GM21529 (cell line): ENCODE measurements around the gene KNOP1.

Experiments
- ATAC-seq: cut with Tn5 transposase; IDR thresholded peaks from one replicate; pipeline ENCODE4 v1.9.1; 2021; ENCODE audit not compliant: unreplicated experiment

KNOP1 gene

DNA sequence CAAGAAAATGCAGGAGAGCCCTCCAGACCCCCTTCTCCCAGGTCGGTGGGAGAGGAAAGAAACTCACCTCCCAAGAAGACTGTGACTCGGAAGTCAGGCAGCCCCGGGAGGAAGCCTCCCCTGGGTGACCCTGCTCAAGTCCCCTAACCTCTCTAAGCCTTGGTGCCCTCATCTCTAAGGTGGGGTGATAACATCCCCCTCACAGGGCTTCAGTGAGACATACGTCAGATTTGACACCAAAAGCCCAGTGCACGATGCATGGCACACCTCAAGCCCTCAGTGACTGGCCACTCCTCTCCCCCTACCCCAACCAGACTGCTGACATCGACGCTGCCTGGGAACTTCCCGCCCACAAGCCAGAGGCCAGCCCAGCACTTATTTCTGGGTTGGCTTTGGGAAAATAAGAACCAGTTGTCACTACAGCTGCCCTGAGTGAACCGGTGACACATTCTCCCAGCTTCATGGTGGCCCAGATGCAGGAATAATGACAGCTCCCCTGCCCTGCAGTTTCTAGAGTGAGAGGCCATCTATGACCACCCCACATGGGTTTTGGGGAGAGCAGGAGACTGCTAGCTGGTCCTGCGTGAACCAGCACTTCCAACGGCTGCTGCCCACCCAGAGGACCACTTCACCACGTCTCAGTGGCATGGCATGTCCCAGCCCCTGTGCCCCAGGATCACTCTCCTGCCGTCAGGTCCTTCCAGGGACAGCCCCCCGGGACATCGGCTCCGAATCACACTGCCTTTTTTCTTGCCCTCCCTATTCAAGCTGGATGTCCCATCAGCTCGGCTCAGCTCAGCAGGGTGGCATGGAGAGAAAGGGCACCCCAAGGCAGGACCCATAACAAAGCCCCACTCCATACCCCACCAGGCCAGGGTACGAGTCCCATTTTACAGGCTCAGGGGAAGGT lies 9.5 kb downstream of the KNOP1 start:
- no peak for ATAC-seq

DNA sequence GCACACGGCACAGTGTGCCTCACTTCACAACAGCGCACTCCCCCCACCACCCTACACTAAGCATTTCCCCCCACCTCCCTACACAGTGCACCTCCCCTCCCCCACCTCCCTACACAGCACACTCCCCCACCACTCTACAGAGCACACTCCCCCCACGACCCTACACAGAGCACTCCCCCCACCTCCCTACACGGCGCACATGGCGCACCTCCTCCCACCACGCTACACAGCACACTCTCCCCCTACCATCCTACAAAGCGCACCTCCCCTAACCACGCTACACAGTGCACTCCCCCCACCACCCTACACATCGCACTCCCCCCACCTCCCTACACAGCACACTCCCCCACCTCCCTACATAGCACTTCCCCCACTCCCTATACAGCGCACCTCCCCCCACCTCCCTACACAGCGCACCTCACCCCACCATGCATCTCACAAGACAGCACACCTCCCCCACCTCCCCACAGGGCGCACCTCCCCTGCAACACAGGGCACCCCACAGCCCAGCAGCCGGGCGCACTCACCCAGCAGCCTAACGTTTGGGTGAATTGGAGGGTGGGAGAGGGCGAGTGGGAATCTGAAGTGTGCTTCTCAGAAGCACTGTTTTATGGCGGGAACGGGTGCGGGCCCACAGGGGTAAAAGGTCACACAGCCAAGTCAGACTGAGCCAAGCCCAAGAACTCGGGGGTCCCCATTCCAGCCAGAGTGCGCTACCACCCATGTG lies 10.3 kb downstream of the KNOP1 start:
- ATAC-seq: no peak

DNA sequence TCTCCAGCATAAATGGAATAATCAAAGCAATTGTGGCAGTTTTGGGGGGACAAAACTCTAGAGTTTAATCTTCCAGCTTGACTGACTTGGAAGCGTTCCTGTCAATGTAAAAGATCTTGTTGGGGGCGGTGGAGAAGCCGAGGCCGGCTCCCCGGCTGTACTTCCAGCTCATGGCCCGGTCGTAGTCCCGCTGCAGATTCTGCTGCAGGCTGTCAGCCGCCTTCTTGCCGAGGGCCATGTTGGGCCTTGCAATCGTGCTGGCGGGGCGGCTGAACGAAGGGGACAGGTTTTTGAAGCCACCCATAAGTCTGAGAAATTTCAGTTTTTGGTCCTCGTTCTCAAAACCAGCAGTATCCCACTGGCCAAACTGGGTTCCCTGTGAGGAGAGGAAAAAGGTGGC lies 11.2 kb downstream of the KNOP1 start:
- ATAC-seq: no peak

DNA sequence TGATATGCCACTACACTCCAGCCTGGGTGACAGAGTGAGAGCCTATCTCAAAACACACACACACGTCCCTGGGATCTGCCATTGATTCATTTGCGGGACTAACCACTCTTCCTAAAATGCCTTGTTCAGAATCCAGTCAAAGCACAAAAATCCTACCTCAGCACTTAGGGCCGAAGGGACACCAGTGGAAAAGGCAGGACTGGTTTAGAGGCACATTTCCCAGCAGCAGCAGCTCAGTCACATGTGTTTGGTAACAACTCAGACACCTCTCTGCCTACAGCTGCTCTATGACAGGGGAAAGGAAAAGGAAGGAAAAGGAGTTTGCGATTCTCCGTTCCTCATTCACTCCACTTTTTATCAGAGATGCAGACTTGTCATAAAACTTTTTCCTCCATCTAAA lies 12.2 kb downstream of the KNOP1 start:
- ATAC-seq: no peak

DNA sequence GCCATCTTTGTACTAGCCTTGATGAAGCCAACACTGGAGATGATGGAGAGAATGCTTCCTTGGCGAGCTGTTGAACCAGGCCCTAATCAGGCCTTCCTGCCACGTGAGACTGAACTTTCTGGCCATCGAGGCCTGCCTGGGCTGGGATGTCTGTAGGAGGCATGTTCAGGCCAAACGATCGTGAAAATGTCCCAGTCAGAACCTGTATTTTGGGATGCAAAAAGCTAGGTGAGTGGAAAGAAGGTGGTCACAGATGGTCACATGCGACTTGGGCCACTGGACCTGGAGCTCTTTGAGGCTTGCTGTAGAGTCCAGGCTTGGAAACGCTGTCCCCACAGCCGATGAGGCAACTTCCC lies 12.9 kb downstream of the KNOP1 start:
- ATAC-seq: no peak

DNA sequence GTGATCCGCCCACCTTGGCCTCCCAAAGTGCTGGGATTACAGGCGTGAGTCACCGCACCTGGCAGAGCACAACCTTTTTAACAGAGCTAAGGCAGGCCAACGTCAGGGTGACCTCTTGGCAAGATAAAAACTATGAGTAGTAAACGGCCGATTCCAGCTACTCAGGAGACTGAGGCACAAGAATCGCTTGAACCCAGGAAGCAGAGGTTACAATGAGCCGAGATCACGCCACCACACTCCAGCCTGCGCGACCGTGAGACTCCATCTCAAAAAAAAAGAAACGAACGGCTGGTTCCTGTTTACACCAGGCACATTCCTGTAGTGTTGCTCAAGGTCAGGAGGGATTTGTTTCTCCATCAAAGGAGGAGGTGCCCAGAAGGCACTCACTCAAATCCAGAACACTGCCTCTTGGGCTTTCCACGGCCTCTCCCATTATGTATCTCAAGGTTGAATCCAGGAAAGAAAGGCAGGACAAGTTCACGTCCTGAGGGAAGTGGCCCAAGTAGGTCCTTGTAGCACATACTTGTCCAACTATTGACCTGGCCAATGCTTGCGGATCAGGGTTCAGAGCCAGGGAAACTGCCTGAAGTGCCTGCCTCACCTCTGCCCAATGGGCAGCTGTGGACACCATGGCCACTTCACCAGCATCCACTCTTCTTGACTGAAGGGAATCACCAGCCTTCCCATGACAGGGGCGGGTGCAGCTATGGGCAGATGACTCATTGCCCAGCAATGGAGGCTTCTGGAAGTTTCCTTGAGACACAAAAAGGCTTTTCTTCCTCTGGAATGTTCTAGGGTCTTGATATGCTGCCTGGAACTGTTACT lies 13.5 kb downstream of the KNOP1 start:
- no peak for ATAC-seq

DNA sequence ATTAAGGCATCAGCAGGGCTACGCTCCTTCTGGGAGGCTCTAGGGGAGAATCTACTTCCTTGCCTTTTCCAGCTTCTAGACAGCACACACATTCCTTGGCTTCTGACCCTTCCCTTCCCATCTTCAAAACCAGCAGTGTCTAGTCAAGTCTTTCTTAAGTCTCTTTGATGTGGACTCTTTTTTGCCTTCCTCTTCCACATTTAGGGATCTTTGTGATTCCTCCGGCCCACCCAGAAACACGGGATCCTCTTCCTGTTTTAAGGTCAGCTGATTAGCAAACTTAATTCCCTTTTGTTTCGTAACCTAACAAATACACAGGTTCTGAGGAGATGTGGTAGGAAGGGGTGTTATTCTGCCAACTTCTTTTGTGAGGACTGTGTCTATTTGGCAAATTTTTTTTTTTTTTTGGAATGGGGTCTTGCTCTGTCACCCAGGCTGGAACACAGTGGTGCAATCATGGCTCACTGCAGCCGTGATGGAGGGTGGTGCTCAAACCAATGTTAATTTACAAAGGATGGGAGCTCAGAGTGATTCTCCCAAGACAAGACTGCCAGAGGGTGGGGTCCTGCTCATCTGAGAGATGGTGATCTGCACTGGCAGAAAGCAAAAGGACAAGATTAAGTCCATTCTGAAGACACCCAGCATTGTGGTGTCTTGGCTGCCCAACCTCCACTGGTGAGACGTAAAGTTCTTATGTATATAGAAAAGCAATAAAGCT lies 14.7 kb downstream of the KNOP1 start:
- no peak for ATAC-seq

DNA sequence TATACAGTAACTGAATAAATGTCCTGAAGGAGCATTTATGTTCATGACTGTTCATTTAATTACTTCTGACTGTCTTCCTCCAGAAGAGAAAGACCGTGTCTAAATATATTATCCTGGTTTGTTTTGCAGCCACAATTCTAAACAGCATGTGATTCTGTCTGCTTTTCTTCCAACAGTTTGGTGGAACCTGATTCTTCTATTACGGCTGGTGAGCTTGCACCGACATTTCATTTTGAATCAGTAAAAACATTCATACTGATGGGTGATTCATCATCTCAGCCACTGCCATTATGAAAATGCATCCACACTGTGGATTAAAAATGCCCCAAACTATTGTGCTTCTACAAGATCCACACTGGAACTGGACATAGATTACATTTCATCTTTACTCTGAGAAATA lies 16.9 kb downstream of the KNOP1 start:
- no peak for ATAC-seq

DNA sequence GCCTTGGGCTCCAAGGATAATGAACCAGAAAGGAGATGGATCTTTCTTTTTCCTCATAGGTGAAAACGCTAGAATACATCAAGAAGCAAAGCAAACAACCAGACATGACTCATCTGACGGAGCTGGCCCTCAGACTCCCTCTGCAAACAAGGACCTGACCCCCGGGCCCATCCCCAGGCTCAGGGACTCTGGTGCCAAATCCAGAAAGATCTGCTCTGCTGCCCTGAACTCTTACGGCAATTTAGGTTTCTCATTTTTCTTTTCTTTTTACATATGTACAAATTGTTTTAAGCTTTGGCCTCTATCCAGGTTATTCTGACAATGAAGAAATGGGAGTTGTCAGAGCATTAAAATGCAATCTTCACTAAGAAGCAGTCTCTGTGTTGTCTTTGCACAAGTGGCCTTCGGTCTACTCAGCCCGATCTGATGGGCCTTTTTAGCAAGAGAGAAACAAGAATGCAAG lies 17.7 kb downstream of the KNOP1 start:
- no peak for ATAC-seq

DNA sequence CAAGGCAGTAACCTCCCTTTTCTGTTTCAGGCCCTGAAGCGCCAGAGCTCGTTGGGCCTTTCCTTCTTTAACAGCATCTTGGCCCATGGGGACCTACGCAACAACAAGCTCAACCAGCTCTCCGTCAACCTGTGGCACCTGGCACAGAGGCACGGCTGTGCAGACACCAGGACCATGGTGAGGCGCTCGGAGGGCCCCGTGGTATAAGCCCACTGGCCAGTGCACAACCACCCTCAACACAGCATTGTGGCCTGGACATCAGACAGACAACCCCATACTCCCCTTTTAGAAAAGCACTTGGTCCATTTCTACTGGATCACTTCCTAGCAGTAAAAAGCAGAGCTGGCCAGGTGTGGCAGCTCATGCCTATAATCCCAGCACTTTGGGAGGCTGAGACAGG lies 18.6 kb downstream of the KNOP1 start:
- ATAC-seq: no peak

DNA sequence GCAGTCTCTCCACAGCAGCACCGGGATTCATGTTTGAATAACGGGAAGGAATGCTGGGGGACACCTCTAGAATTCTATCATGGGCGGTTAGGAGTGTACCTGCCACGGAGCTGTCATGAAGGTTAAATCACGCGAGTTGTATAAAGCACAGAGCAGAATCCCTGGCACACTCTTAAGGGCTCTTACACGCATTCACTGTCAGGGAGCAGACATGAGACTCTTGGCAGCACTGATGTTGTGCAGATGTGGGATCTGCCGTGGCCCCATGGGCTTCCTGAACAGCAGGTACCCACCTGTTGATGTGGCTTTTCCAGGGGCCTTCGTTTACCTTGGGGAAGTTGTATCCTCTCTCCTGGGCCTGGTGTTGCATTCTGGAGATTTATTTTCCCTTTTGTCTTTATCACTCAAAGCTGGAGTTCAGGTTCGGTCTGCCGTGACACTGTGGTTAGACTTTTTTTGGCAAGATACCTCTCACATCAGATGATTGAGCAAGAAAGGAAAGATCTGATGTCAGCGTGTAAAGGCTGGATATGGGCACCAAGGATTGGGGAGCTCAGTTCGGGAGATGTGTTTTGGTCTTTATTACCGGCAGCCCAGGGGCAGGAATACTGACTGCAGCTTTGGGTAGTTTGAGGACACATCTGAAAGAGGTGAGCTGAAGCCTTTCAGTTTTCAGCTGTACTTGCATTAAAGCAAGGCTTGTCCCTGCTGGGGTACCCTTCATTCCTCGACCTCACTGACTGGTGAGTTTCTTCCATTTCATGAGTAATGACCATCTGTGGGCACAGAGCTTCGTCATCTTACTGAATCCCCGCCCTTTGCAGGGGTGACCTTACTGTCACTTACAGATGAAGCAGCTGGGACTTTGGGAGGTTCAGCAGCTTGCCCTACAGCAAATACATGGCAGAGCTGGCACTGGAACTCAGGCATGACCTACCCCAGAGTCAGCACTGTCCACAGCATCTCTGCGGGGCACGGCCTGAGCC lies 19.3 kb downstream of the KNOP1 start:
- no peak for ATAC-seq

DNA sequence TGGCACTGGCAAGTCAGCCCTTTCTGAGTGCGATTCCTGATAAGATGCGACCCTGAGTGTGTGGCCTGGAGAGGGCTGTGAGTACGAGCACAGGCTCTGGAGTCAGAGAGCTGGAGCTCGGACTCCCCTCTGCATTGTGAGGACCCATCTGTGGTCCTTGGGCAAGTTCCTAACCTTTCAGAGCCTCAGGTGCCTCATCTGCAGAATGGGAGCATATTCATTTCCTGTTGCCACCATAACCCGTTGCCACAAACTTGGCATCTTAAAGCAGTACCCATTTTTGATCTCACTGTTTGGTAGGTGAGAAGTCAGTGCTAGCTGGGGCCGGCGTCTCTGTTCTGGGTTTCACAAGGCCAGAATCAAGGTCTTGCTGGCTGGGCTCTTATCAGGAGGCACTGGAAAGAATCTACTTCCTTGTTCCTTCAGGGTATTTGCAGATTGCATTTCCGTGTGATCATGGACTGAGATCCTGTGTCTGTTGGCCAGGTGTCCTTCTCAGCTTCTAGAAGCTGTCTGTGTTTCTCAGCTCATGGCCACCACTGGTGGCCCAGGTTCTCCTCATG lies 20.2 kb downstream of the KNOP1 start:
- no peak for ATAC-seq

DNA sequence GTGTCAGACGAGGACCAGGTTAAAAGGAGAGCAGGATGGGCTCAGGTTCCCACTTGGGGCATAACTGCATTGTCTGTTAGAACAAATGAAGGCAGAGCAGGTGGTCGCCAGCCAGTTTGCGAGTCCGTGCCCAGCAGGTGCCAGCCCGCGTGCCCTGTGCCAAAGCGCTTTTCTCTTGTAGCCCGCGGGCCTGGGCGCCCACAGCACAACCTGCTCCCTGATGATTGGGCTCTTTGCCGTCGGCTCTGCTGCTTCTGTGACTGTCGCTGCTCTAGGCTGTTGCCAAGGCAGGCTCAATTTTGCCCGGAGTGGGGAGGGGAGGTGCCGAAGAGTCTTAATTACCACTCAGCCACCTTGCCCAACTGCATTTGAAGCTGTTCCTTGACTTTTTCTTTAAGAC lies 21.1 kb downstream of the KNOP1 start:
- ATAC-seq: no peak

DNA sequence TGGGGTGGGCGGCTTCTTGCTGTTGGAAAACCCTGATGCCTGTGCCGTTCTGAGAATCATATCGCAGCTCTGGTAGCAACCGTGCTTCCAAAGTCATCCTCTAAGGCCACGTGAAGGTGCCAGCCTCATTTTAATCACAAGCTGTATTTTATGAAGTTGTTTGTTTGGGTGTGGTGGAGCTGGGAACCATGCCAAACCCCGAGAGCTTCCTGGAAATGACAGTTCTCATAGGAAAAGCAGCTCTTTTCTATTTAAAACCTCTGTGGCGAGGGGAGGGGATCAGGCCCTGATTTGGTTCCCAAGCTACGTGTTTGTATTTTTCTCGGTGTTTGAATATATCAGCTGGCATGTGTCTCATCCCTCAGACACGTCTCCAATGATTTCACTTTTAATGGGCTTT lies 21.7 kb downstream of the KNOP1 start:
- ATAC-seq: no peak

DNA sequence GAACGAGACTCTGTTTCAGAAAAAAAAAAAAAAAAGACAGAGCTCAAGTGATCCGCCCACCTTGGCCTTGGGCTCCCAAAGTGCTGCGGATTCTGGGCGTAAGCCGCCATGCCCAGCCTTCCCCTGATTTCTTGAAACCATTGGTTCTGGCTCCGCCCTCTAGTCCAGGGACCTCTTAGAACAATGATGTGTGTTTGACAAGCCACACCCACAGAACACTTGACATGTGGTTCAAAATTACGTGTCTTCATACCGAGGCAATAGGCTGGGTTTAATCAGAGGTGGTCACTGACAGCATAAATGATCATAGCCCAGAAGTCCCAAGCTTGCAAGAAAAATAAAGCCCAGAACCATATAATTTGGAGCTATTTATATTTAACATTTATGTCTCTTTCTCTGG lies 23.0 kb downstream of the KNOP1 start:
- no peak for ATAC-seq

DNA sequence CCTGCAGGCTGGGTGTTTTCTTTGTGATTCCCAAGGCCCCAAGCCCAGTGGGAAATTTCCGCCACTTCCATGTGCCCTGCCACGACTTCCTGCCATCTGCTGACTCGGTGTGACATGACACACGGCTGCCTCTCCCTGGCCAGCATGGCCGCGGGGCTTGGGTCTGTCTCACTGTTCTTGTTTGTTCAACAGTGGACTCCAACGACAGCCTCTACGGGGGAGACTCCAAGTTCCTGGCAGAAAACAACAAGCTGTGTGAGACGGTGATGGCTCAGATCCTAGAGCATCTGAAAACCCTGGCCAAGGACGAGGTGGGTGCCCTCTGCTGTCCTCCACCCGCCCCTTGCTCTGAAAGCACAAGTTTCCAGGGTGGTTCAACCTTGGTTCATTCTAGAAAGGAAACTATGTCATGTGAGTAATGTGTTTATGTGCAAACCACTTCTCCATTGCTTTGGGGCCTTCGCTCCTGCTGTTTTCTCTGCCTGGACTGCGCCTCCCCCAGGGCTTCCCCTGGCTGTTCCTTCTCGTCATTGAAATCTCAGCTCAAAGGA lies 26.8 kb downstream of the KNOP1 start:
- no peak for ATAC-seq

DNA sequence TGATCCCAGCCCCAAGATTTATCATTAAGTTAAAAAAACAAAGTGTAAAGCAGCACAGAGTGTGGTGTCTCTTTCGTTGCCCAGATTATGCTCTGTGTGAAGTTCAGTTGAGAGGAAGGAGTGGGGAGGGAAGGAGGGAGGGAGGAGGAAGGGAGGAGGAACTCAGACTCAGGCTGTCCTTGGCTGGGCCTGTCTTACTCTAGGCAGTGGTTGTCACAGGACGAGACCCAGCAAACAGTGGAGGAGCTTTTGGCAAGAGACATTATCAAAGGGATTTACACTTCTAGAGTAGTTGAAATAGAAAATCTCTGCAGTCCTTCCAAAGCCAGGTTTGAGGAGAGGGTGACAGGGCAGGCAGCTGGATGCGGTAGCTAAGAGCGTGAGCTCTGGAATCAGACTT lies 27.8 kb downstream of the KNOP1 start:
- ATAC-seq: no peak

DNA sequence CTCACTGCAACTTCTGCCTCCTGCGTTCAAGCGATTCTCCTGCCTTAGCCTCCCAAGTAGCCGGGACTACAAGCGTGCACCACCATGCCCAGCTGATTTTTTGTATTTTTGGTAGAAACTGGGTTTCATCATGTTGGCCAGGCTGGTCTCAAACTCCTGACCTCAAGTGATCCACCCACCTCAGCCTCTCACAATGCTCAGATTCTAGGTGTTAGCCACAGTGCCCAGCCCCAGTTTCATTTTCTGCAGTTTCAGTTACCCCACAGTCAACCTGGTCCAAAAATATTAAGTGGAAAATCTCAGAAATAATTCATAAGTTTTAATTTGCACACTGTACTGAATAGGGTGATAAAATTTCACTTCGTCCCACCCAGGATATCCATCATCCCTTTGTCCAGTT lies 28.7 kb downstream of the KNOP1 start:
- no peak for ATAC-seq

DNA sequence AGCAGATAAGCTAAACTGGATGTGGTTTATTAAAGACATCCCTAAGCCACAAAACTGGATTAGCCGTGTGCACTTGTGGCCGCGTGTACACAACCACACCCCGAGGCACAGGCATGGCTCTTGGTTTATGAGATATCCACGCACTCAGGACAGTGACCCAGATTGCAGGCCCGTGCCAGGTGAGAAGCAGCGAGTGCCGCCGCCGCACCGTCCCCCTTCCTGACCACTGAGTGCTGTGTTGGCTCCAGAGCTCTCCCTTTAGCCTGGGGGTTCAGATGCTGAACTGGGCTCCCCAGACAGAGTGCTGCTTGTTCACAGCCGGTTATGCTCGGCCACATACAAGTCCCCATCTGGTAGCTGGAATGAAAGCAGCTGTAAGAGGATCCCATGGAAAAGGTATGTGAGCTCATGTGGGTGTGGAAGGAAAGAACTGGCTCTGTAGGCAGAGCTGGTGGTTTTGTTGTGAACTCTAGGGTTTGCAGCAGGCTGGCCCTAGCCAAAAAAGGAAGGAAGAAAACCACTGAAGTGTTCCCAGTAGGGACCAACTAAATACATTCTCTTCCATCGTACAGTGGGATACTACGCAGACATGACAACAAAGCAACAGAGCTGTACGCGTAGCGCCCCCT lies 29.5 kb downstream of the KNOP1 start:
- no peak for ATAC-seq
